Chondrocyte (in vitro differentiated cells): Measurements from ENCODE around the gene SINHCAF. TPM values are rescaled to one million over a fixed set of nuclear protein-coding genes. Genes with fewer than 3 reads are reported as not detected.
"Not testable (repeated sequence)": the region's sequence is repeated elsewhere in the genome, so short reads cannot be mapped to it uniquely, and the experiment has no call there.

Source experiments
- DNase-seq: peaks from one replicate; pipeline ENCODE4 v3.0.0; 2021; ENCODE audit warnings: mixed read lengths, low spot score
- H3K27ac Mint-ChIP-seq: one replicate; pipeline ENCODE4 v1.8.0; 2021; ENCODE audit warnings: mild to moderate bottlenecking, moderate library complexity, mixed read lengths; ENCODE audit not compliant: unreplicated experiment
- H3K27me3 Mint-ChIP-seq: 2 replicates; pipeline ENCODE4 v1.8.0; 2021; ENCODE audit warnings: low read depth, mixed read lengths
- H3K36me3 Mint-ChIP-seq: 2 replicates; pipeline ENCODE4 v1.8.0; 2021; ENCODE audit warnings: low read depth, mixed read lengths
- H3K4me1 Mint-ChIP-seq: 2 replicates; pipeline ENCODE4 v1.8.0; 2021; ENCODE audit warnings: low read depth, mild to moderate bottlenecking, mixed read lengths
- H3K4me3 Mint-ChIP-seq: one replicate; pipeline ENCODE4 v1.8.0; 2021; ENCODE audit warnings: mild to moderate bottlenecking, moderate library complexity, mixed read lengths; ENCODE audit not compliant: unreplicated experiment
- H3K9me3 Mint-ChIP-seq: 2 replicates; pipeline ENCODE4 v1.8.0; 2021; ENCODE audit warnings: low read depth, mixed read lengths
- total RNA-seq: library from RNA; stranded (reverse); gene quantifications from 3 replicates; pipeline ENCODE4 v1.2.1, GENCODE V29; 2021
- TF ChIP-seq, protein P1 (sequence below): fragments of 200-600 bp; sonication (generic); IDR thresholded peaks from 2 replicates; pipeline ENCODE4 v1.5.0; 2021; ENCODE audit warnings: antibody characterized with exemption, mild to moderate bottlenecking, moderate library complexity

The SINHCAF gene
- total RNA-seq, 1 donor from 2014 or later, result 32.5 TPM

DNA sequence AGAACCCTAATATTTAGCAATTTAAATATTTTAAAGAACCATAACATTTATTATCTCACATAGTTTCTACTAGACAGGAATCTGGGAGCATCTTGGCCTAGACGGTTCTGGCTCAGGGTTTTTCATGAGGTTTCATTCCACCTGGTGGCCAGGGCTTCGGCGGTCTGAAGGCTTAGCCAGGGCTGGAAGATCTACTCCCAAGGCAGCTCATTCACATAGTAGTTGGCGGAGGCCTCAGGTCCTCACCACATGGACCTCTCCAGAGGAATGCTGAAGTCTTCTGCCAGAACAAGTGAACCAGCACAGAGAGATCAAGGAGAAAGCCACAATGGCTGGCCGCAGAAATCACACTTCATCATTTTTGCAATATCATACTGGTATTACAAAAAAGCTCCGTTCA lies 68.2 kb downstream of the SINHCAF start:
- H3K27ac Mint-ChIP-seq, result no peak overlapping the region
- no peaks in the 10 kb centered on the region for H3K4me1 Mint-ChIP-seq
- no peaks in the 10 kb centered on the region for H3K9me3 Mint-ChIP-seq
- no peak for DNase-seq
- TF ChIP-seq, protein P1, sequence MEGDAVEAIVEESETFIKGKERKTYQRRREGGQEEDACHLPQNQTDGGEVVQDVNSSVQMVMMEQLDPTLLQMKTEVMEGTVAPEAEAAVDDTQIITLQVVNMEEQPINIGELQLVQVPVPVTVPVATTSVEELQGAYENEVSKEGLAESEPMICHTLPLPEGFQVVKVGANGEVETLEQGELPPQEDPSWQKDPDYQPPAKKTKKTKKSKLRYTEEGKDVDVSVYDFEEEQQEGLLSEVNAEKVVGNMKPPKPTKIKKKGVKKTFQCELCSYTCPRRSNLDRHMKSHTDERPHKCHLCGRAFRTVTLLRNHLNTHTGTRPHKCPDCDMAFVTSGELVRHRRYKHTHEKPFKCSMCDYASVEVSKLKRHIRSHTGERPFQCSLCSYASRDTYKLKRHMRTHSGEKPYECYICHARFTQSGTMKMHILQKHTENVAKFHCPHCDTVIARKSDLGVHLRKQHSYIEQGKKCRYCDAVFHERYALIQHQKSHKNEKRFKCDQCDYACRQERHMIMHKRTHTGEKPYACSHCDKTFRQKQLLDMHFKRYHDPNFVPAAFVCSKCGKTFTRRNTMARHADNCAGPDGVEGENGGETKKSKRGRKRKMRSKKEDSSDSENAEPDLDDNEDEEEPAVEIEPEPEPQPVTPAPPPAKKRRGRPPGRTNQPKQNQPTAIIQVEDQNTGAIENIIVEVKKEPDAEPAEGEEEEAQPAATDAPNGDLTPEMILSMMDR, result no peak
- H3K27me3 Mint-ChIP-seq, result peaks cover 7% of the 10 kb centered on the region
- no peak overlapping the region for H3K4me3 Mint-ChIP-seq
- no peaks in the 10 kb centered on the region for H3K36me3 Mint-ChIP-seq

DNA sequence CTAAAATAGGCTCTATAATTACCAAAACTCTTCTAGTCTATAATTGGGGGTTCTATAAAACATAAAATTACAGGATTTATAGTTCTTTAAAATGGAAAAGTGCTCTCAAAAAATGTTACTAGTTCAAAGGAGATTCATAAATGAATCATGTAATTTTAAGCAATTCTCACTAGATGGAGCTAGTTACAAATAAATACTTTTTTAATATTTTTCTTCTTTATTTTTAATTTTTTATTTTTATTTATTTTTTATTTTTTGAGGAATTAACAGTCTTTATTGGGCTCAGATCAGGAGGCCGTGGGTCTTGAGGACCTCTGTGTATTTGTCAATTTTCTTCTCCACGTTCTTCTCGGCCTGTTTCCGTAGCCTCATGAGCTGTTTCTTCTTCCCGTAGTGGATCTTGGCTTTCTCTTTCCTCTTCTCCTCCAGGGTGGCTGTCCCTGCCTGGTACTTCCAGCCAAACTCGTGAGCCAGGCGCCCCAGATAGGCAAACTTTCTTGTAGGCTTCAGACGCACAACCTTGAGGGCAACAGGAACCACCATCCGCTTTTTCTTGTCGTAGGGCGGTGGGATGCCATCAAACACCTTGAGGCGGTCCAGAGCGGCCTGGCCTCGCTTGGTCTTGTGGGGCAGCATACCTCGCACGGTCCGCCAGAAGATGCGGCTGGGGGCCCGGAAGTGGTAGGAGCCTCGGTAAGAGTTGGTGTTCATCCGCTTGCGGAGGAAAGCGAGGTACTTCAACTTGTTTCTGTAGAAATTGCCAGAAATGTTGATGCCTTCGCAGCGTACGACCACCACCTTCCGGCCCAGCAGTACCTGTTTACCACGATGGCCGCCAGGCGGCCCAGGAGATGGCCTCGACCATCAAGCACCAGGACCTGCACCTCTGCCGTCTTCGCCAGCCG lies 74.0 kb downstream of the SINHCAF start:
- not testable (repeated sequence) for H3K4me1 Mint-ChIP-seq, H3K9me3 Mint-ChIP-seq, H3K4me3 Mint-ChIP-seq, DNase-seq, H3K36me3 Mint-ChIP-seq, H3K27ac Mint-ChIP-seq
- TF ChIP-seq, protein P1, result peak; percentile 82
- H3K27me3 Mint-ChIP-seq, result peaks cover 14% of the 10 kb centered on the region

DNA sequence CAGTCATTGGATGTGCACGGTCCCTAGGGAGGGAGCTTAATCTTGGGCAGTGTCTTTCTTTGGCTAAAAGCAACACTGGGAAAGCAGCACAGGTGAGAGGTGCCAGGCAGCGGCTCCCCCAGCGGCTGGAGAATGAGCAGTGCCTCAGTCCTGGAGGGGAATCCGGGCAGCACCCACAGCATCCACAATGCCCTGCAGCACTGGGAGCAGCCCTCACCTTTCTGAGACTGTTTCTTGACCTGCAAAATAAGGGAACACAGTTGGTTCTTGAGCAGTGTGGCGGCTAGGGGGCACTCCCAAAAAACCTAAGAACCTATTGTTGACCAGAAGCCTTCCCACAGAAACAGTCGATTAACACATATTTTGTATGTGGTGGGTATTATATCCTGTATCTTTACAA lies 75.8 kb downstream of the SINHCAF start:
- Mint-ChIP-seq H3K4me1 (peaks cover 4% of the 10 kb centered on the region), H3K36me3 (no peaks in the 10 kb centered on the region), H3K27ac (no peak overlapping the region), H3K27me3 (peaks cover 14% of the 10 kb centered on the region), H3K4me3 (no peak overlapping the region), H3K9me3 (no peaks in the 10 kb centered on the region)
- DNase-seq, result no peak
- TF ChIP-seq, protein P1, result no peak

DNA sequence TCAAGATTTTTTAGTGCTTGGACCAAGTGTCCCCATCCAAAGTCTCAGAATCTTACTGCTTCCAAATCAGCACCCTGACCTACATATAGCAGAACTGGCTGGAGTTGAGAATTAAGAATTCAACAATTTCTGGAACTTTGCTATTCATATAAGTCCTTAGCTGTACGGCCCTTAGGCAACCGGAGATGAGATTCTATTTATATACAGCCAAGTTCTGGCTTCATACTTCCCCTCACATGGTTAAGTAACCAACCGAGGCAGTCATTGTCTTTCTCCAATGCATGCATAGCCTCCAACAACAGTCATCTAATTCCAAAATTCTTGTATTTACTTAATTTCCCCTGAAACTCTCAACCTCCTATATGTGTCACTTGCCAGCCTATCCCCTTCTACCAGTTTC lies 76.6 kb downstream of the SINHCAF start:
- H3K4me1 Mint-ChIP-seq, result peaks cover 4% of the 10 kb centered on the region
- no peak for DNase-seq
- peaks cover 14% of the 10 kb centered on the region for H3K27me3 Mint-ChIP-seq
- H3K4me3 Mint-ChIP-seq, result no peak overlapping the region
- H3K36me3 Mint-ChIP-seq, result no peaks in the 10 kb centered on the region
- H3K9me3 Mint-ChIP-seq, result no peaks in the 10 kb centered on the region
- no peak overlapping the region for H3K27ac Mint-ChIP-seq
- TF ChIP-seq, protein P1, result no peak

DNA sequence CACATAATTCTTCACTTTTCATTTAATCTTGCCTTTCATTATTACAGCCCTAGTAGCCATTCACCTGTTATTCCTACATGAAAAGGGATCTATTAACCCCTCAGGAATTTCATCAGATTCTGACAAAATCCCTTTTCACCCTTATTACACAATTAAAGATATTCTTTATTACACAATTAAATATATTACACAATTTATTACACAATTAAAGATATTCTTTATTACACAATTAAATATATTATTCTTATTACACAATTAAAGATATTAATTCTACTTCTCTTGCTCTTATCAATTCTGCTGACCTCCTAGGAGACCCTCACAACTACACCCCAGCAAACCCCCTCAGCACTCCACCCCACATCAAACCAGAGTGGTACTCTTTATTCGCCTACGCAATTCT lies 77.1 kb downstream of the SINHCAF start:
- TF ChIP-seq, protein P1, result no peak
- no peaks in the 10 kb centered on the region for H3K36me3 Mint-ChIP-seq
- DNase-seq, result no peak
- H3K27ac Mint-ChIP-seq, result no peak overlapping the region
- no peaks in the 10 kb centered on the region for H3K9me3 Mint-ChIP-seq
- H3K4me1 Mint-ChIP-seq, result peaks cover 4% of the 10 kb centered on the region
- H3K4me3 Mint-ChIP-seq, result no peak overlapping the region
- peaks cover 11% of the 10 kb centered on the region for H3K27me3 Mint-ChIP-seq
